Parathyroid adenoma (tissue), 2 donors: Measurements from ENCODE around the gene PDPK1.
A peak's percentile ranks its signal among the peaks of the same experiment; 100 is the strongest.

Experiments
- H2AFZ ChIP-seq: fragments of 300-600 bp; sonication (generic); one replicate; pipeline ENCODE4 v1.7.0; 2017; ENCODE audit warnings: antibody characterized with exemption, mild to moderate bottlenecking
- H3K27ac ChIP-seq: fragments of 300-600 bp; sonication (generic); one replicate; pipeline ENCODE4 v1.7.0; 2017
- H3K27me3 ChIP-seq: fragments of 300-600 bp; sonication (generic); one replicate; pipeline ENCODE4 v1.7.0; 2017; ENCODE audit warnings: low read length; ENCODE audit not compliant: control insufficient read depth, insufficient read depth
- H3K36me3 ChIP-seq: fragments of 300-600 bp; sonication (generic); one replicate; pipeline ENCODE4 v1.7.0; 2017; ENCODE audit warnings: low read length; ENCODE audit not compliant: control insufficient read depth, insufficient read depth
- H3K4me1 ChIP-seq: fragments of 300-600 bp; sonication (generic); one replicate; pipeline ENCODE4 v1.7.0; 2017; ENCODE audit warnings: control low read depth
- H3K4me2 ChIP-seq: fragments of 300-600 bp; sonication (generic); one replicate; pipeline ENCODE4 v1.7.0; 2017; ENCODE audit warnings: low read length
- H3K4me3 ChIP-seq: fragments of 300-600 bp; sonication (generic); one replicate; pipeline ENCODE4 v1.7.0; 2017; ENCODE audit warnings: low read depth, low read length
- H3K79me2 ChIP-seq: fragments of 300-600 bp; sonication (generic); one replicate; pipeline ENCODE4 v1.7.0; 2017; ENCODE audit warnings: control low read depth
- H3K9ac ChIP-seq: fragments of 300-600 bp; sonication (generic); one replicate; pipeline ENCODE4 v1.7.0; 2017; ENCODE audit warnings: mild to moderate bottlenecking
- H3K9me3 ChIP-seq: fragments of 300-600 bp; sonication (generic); one replicate; pipeline ENCODE4 v1.7.0; 2017; ENCODE audit warnings: low read length; ENCODE audit not compliant: control insufficient read depth
- CTCF ChIP-seq: fragments of 300-600 bp; sonication (generic); IDR thresholded peaks from one replicate; pipeline ENCODE4 v1.7.0; 2017; ENCODE audit warnings: antibody characterized with exemption, mild to moderate bottlenecking
- donor health status: primary hyperparathyroidism.

Gene PDPK1

GRCh38 chr16:2514333-2515179 lies 23.3 kb upstream of the PDPK1 start:
- TF ChIP-seq CTCF = no peak
- Histone ChIP-seq H3K79me2 (peaks cover 53% of the 10 kb centered on the region), H2AFZ (no peak overlapping the region), H3K27ac (peak overlapping the region; percentile 99), H3K9ac (peak overlapping the region; percentile 98), H3K9me3 (no peaks in the 10 kb centered on the region), H3K4me2 (peak overlapping the region; percentile 98), H3K4me3 (peak overlapping the region; percentile 87), H3K4me1 (peaks cover 52% of the 10 kb centered on the region), H3K36me3 (no peaks in the 10 kb centered on the region), H3K27me3 (no peaks in the 10 kb centered on the region)

- Histone ChIP-seq H3K4me2 (peak overlapping the region; percentile 98), H3K36me3 (no peaks in the 10 kb centered on the region), H3K79me2 (peaks cover 53% of the 10 kb centered on the region), H3K4me1 (peaks cover 53% of the 10 kb centered on the region), H3K27me3 (no peaks in the 10 kb centered on the region), H3K9ac (peak overlapping the region; percentile 77), H3K9me3 (no peaks in the 10 kb centered on the region), H2AFZ (no peak overlapping the region), H3K27ac (peak overlapping the region; percentile 99), H3K4me3 (peak overlapping the region; percentile 87)
- TF ChIP-seq CTCF = no peak
Measured at GRCh38 chr16:2515180-2515851, 22.5 kb upstream of the PDPK1 start.

- H2AFZ ChIP-seq = no peak overlapping the region
- H3K27me3 ChIP-seq = no peaks in the 10 kb centered on the region
- no peak overlapping the region for H3K4me3 ChIP-seq
- no peaks in the 10 kb centered on the region for H3K36me3 ChIP-seq
- TF ChIP-seq CTCF = no peak
- H3K79me2 ChIP-seq = peaks cover 53% of the 10 kb centered on the region
- no peak overlapping the region for H3K9ac ChIP-seq
- H3K4me1 ChIP-seq = peaks cover 53% of the 10 kb centered on the region
- no peaks in the 10 kb centered on the region for H3K9me3 ChIP-seq
- H3K4me2 ChIP-seq = peak overlapping the region; percentile 98
- H3K27ac ChIP-seq = peak overlapping the region; percentile 2
Measured at GRCh38 chr16:2516391-2517240, 21.2 kb upstream of the PDPK1 start.

GRCh38 chr16:2517954-2518605 lies 19.7 kb upstream of the PDPK1 start:
- Histone ChIP-seq H3K27me3 (no peaks in the 10 kb centered on the region), H3K9ac (no peak overlapping the region), H3K27ac (no peak overlapping the region), H3K9me3 (no peaks in the 10 kb centered on the region), H3K79me2 (peaks cover 53% of the 10 kb centered on the region), H2AFZ (no peak overlapping the region), H3K36me3 (no peaks in the 10 kb centered on the region), H3K4me1 (peaks cover 40% of the 10 kb centered on the region), H3K4me2 (peak overlapping the region; percentile 2), H3K4me3 (no peak overlapping the region)
- no peak for TF ChIP-seq CTCF
